ENCODE data around the gene BIRC5.

DNA sequence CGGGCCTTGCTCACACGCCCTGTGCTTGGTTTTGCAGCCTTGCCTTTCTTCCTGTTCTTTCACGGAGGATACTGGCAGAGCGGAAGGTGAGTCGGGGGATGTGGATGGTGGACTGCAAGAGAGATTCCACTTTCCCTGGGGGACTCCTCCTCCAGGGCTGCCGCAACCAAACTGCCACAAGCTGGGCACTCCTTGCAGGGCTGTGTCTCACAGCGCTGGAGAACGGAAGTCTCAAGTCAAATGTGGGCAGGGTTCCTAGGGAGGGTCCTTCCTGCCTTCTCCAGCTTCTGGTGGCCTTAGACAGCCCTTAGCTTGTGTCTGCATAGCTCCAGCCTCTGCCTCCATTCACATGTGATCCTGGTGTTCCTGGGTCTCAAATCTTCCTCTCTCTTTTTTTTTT, 11.4 kb upstream of the BIRC5 start:
- TF ChIP-seq, protein P1, sequence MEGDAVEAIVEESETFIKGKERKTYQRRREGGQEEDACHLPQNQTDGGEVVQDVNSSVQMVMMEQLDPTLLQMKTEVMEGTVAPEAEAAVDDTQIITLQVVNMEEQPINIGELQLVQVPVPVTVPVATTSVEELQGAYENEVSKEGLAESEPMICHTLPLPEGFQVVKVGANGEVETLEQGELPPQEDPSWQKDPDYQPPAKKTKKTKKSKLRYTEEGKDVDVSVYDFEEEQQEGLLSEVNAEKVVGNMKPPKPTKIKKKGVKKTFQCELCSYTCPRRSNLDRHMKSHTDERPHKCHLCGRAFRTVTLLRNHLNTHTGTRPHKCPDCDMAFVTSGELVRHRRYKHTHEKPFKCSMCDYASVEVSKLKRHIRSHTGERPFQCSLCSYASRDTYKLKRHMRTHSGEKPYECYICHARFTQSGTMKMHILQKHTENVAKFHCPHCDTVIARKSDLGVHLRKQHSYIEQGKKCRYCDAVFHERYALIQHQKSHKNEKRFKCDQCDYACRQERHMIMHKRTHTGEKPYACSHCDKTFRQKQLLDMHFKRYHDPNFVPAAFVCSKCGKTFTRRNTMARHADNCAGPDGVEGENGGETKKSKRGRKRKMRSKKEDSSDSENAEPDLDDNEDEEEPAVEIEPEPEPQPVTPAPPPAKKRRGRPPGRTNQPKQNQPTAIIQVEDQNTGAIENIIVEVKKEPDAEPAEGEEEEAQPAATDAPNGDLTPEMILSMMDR (IDR thresholded peaks at IDR 0.05) = no peak
- no peak for TF ChIP-seq POLR2A (IDR thresholded peaks at IDR 0.05)

All from ovary (tissue), 3 donors.